H9 (cell line): ENCODE results near the gene POLR1C. TPM values are rescaled to one million over a fixed set of nuclear protein-coding genes. Genes with fewer than 3 reads are reported as not detected.

Source experiments
- DNase-seq: peaks from one replicate; pipeline ENCODE4 v3.0.0-alpha.2; 2017
- H2AFZ ChIP-seq: one replicate; pipeline ENCODE4 v1.6.1; 2013; ENCODE audit warnings: mild to moderate bottlenecking, low read length, control low read depth, moderate library complexity
- H2AK5ac ChIP-seq: 2 replicates; pipeline ENCODE4 v1.6.1; 2013; ENCODE audit warnings: low read length, control low read depth, mixed read lengths; ENCODE audit not compliant: insufficient read length
- H2BK120ac ChIP-seq: one replicate; pipeline ENCODE4 v1.6.1; 2013; ENCODE audit warnings: low read depth, mild to moderate bottlenecking, low read length, control low read depth, inconsistent platforms; ENCODE audit not compliant: poor library complexity, severe bottlenecking
- H2BK12ac ChIP-seq: 2 replicates; pipeline ENCODE4 v1.6.1; 2013; ENCODE audit warnings: low read length, control low read depth, mixed read lengths, low read depth; ENCODE audit not compliant: insufficient read length
- H2BK15ac ChIP-seq: 2 replicates; pipeline ENCODE4 v1.6.1; 2013; ENCODE audit warnings: low read depth, low read length, control low read depth
- H2BK20ac ChIP-seq: one replicate; pipeline ENCODE4 v1.6.1; 2013; ENCODE audit warnings: low read depth, mild to moderate bottlenecking, low read length, control low read depth, inconsistent platforms; ENCODE audit not compliant: poor library complexity, severe bottlenecking
- H2BK5ac ChIP-seq: 2 replicates; pipeline ENCODE4 v1.6.1; 2013; ENCODE audit warnings: low read length, control low read depth, mixed read lengths; ENCODE audit not compliant: insufficient read length
- H3K14ac ChIP-seq: 2 replicates; pipeline ENCODE4 v1.6.1; 2013; ENCODE audit warnings: low read length, control low read depth; ENCODE audit not compliant: insufficient read depth
- H3K18ac ChIP-seq: 2 replicates; pipeline ENCODE4 v1.6.1; 2013; ENCODE audit warnings: low read depth, mild to moderate bottlenecking, mixed read lengths, low read length, control low read depth; ENCODE audit not compliant: insufficient read length
- H3K23ac ChIP-seq: 2 replicates; pipeline ENCODE4 v1.6.1; 2013; ENCODE audit warnings: low read length, control low read depth, mixed read lengths, low read depth; ENCODE audit not compliant: insufficient read length
- H3K23me2 ChIP-seq: 2 replicates; pipeline ENCODE4 v1.6.1; 2013; ENCODE audit warnings: low read depth, mild to moderate bottlenecking, mixed read lengths, low read length, control low read depth; ENCODE audit not compliant: insufficient read length, poor library complexity, severe bottlenecking
- H3K27ac ChIP-seq: 2 replicates; pipeline ENCODE4 v1.5.1; 2013; ENCODE audit warnings: low read length, control low read depth, mixed read lengths, low read depth; ENCODE audit not compliant: insufficient read length
- H3K27me3 ChIP-seq: 2 replicates; pipeline ENCODE4 v1.6.1; 2013; ENCODE audit warnings: low read length, control low read depth, inconsistent platforms; ENCODE audit not compliant: insufficient read depth
- H3K4ac ChIP-seq: 2 replicates; pipeline ENCODE4 v1.6.1; 2013; ENCODE audit warnings: low read depth, mild to moderate bottlenecking, control low read depth, inconsistent platforms, low read length, moderate library complexity
- H3K4me1 ChIP-seq: 2 replicates; pipeline ENCODE4 v1.6.1; 2013; ENCODE audit warnings: low read length, control low read depth, inconsistent platforms; ENCODE audit not compliant: insufficient read depth
- H3K4me2 ChIP-seq: 2 replicates; pipeline ENCODE4 v1.6.1; 2013; ENCODE audit warnings: low read length, control low read depth, mixed read lengths; ENCODE audit not compliant: insufficient read length, insufficient read depth
- H3K56ac ChIP-seq: 2 replicates; pipeline ENCODE4 v1.6.1; 2013; ENCODE audit warnings: low read depth, mild to moderate bottlenecking, mixed read lengths, low read length, control low read depth; ENCODE audit not compliant: insufficient read length
- H3K79me1 ChIP-seq: 2 replicates; pipeline ENCODE4 v1.6.1; 2013; ENCODE audit warnings: low read depth, mild to moderate bottlenecking, moderate library complexity, low read length, control low read depth, inconsistent platforms; ENCODE audit not compliant: insufficient read depth, poor library complexity, severe bottlenecking
- H3K79me2 ChIP-seq: 2 replicates; pipeline ENCODE4 v1.6.1; 2013; ENCODE audit warnings: low read length, control low read depth, inconsistent platforms; ENCODE audit not compliant: insufficient read depth
- H3K9ac ChIP-seq: 2 replicates; pipeline ENCODE4 v1.6.1; 2013; ENCODE audit warnings: low read length, control low read depth, mixed read lengths; ENCODE audit not compliant: insufficient read length; ENCODE audit errors: extremely low read depth
- H3K9me3 ChIP-seq: one replicate; pipeline ENCODE4 v1.6.1; 2013; ENCODE audit warnings: low read depth, low read length, inconsistent platforms; ENCODE audit not compliant: control insufficient read depth
- H3T11ph ChIP-seq: one replicate; pipeline ENCODE4 v1.6.1; 2013; ENCODE audit warnings: mild to moderate bottlenecking, low read length, control low read depth, inconsistent platforms
- H4K20me1 ChIP-seq: one replicate; pipeline ENCODE4 v1.6.1; 2013; ENCODE audit not compliant: control insufficient read depth, insufficient read length, insufficient read depth
- H4K5ac ChIP-seq: 2 replicates; pipeline ENCODE4 v1.6.1; 2013; ENCODE audit warnings: low read depth, mild to moderate bottlenecking, mixed read lengths, low read length, control low read depth; ENCODE audit not compliant: insufficient read length
- H4K8ac ChIP-seq: replicated peaks from 2 replicates; pipeline ENCODE4 v1.6.1; 2013; ENCODE audit warnings: low read length, control low read depth, mixed read lengths, low read depth; ENCODE audit not compliant: insufficient read length
- H4K91ac ChIP-seq: 2 replicates; pipeline ENCODE4 v1.6.1; 2013; ENCODE audit warnings: low read depth, mild to moderate bottlenecking, moderate library complexity, mixed read lengths, low read length, control low read depth; ENCODE audit not compliant: insufficient read length
- H3K27ac Mint-ChIP-seq, 3 experiments: 2 replicates in 2 of 3; 3 replicates in 1 of 3; pipeline ENCODE4 v1.8.0; 2020 to 2021; ENCODE audit warnings: mixed read lengths in 3 of 3, mild to moderate bottlenecking in 1 of 3, moderate library complexity in 1 of 3
- H3K27me3 Mint-ChIP-seq: 2 replicates; pipeline ENCODE4 v1.8.0; 2021; ENCODE audit warnings: low read depth, mild to moderate bottlenecking, moderate library complexity, mixed read lengths
- H3K36me3 Mint-ChIP-seq, 3 experiments: 2 replicates in 2 of 3; 3 replicates in 1 of 3; pipeline ENCODE4 v1.8.0; 2020 to 2021; ENCODE audit warnings: low read depth in 3 of 3, mixed read lengths in 3 of 3; ENCODE audit not compliant: insufficient read depth in 1 of 3
- H3K4me1 Mint-ChIP-seq, 2 experiments: 2 replicates each; pipeline ENCODE4 v1.8.0; 2020; ENCODE audit warnings: mixed read lengths in 2 of 2
- H3K4me3 Mint-ChIP-seq, 2 experiments: 2 replicates in 1 of 2; 3 replicates in 1 of 2; pipeline ENCODE4 v1.8.0; 2020 to 2021; ENCODE audit warnings: mild to moderate bottlenecking in 2 of 2, mixed read lengths in 2 of 2, moderate library complexity in 1 of 2
- H3K9me3 Mint-ChIP-seq, 2 experiments: 2 replicates in 1 of 2; 3 replicates in 1 of 2; pipeline ENCODE4 v1.8.0; 2020; ENCODE audit warnings: mild to moderate bottlenecking in 2 of 2, mixed read lengths in 2 of 2, moderate library complexity in 1 of 2
- CTCF ChIP-seq: fragments of 200-600 bp; sonication (generic); conservative IDR thresholded peaks from 3 replicates; pipeline ENCODE4 v1.8.0; 2021; ENCODE audit warnings: antibody characterized with exemption, mild to moderate bottlenecking
- WGBS: extraction: QIAGEN DNeasy Blood & Tissue Kit; methylation state at CpG from one replicate; pipeline ENCODE4 v1.1.7; 2013; ENCODE audit warnings: missing lambda C conversion rate, low lambda C conversion rate, mixed read lengths; ENCODE audit not compliant: insufficient read length; ENCODE audit errors: extremely low coverage; 5-methylcytosine and 5-hydroxymethylcytosine counted together
- total RNA-seq: library from RNA; stranded (reverse); gene quantifications from 2 replicates; pipeline ENCODE4 v1.2.1, GENCODE V29; 2021

POLR1C gene
- total RNA-seq, 1 experiment from 2014 or later = 75.8 TPM

DNA sequence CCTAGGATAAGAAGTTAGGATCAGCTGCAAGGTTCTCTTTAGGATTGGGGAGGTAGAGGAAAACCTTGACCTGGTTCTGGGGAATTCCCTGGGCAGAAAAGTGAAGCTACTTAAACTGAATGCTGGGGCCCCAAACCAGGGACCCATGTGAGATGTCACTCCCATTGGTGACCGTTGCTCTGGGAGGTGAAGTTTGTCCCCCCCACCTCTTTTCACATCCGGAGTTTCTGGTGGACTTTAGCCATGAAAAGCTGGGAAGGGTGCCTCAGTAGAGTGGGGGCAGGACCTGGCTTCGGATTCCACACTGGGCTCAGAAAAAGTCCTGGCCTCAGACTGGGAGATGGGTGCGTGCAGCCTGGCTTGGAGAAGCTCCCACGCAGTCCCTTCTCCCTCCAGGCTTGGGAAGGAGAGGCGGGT is 26.4 kb upstream of the POLR1C start:
- no peaks in the 10 kb centered on the region for H4K20me1 ChIP-seq
- H3K27ac ChIP-seq = no peak overlapping the region
- no peak overlapping the region for H3K23ac ChIP-seq
- H2BK5ac ChIP-seq = no peak overlapping the region
- H4K91ac ChIP-seq = no peak overlapping the region
- H3K9me3 ChIP-seq = no peaks in the 10 kb centered on the region
- no peak overlapping the region for H4K8ac ChIP-seq
- H3T11ph ChIP-seq = no peak overlapping the region
- H4K5ac ChIP-seq = no peak overlapping the region
- no peaks in the 10 kb centered on the region for H3K9me3 Mint-ChIP-seq
- no peak overlapping the region for H3K4me3 Mint-ChIP-seq
- no peak overlapping the region for H3K14ac ChIP-seq
- peaks cover 6% of the 10 kb centered on the region; the same call in 1 of the 2 replicates for H3K4me1 ChIP-seq
- H3K56ac ChIP-seq = no peak overlapping the region
- no peaks in the 10 kb centered on the region for H3K27me3 Mint-ChIP-seq
- no peaks in the 10 kb centered on the region for H3K27me3 ChIP-seq
- H2BK15ac ChIP-seq = no peak overlapping the region
- no peak overlapping the region for H3K9ac ChIP-seq
- peaks cover 16% of the 10 kb centered on the region for H3K79me1 ChIP-seq
- peak overlapping the region in 1 of 3 experiments; percentile 83; a peak in 1 of 7 replicates for H3K27ac Mint-ChIP-seq
- no peak overlapping the region for H3K4ac ChIP-seq
- no peak for DNase-seq
- no peaks in the 10 kb centered on the region for H3K23me2 ChIP-seq
- peaks cover 0 to 4% (median 0%) of the 10 kb centered on the region in 3 experiments; a peak in 3 of 7 replicates for H3K36me3 Mint-ChIP-seq
- H2BK120ac ChIP-seq = no peak overlapping the region
- H2BK20ac ChIP-seq = no peak overlapping the region
- TF ChIP-seq CTCF = no peak
- no peak overlapping the region for H3K4me2 ChIP-seq
- H2AFZ ChIP-seq = no peak overlapping the region
- no peak overlapping the region for H2AK5ac ChIP-seq
- H2BK12ac ChIP-seq = no peak overlapping the region
- WGBS = no CpG with 5 or more reads among the region's 6 CpGs
- no peak overlapping the region for H3K18ac ChIP-seq
- peaks cover 2% of the 10 kb centered on the region; the same call in 1 of the 2 replicates for H3K79me2 ChIP-seq
- peaks cover 24 to 27% of the 10 kb centered on the region in 2 experiments for H3K4me1 Mint-ChIP-seq
